ENCODE measurements around the gene EXOC4. TPM values are rescaled to one million over a fixed set of nuclear protein-coding genes. Genes with fewer than 3 reads are reported as not detected.

The EXOC4 gene
- total RNA-seq, 1 donor from 2014 or later, result 41.3 TPM

GRCh38 chr7:133845005-133845404, 592.1 kb downstream of the EXOC4 start:
- no peak for DNase-seq (ENCODE audit: low read depth)
- no peak overlapping the region for H3K4me3 ChIP-seq (ENCODE audit: low read depth, low read length)
- TF ChIP-seq CTCF (conservative IDR thresholded peaks at IDR 0.05; ENCODE audit: low read depth, low read length), result no peak

- no peak for DNase-seq (ENCODE audit: low read depth)
- TF ChIP-seq CTCF (conservative IDR thresholded peaks at IDR 0.05; ENCODE audit: low read depth, low read length), result no peak
- H3K4me3 ChIP-seq (ENCODE audit: low read depth, low read length), result no peak overlapping the region
These were observed 593.5 kb downstream of the EXOC4 start for GRCh38 chr7:133846203-133846945.

GRCh38 chr7:133850497-133851280, 597.8 kb downstream of the EXOC4 start:
- H3K4me3 ChIP-seq (ENCODE audit: low read depth, low read length), result no peak overlapping the region
- TF ChIP-seq CTCF (conservative IDR thresholded peaks at IDR 0.05; ENCODE audit: low read depth, low read length), result no peak
- DNase-seq (ENCODE audit: low read depth), result no peak

GRCh38 chr7:133851411-133851810, 598.5 kb downstream of the EXOC4 start:
- no peak for DNase-seq (ENCODE audit: low read depth)
- no peak for TF ChIP-seq CTCF (conservative IDR thresholded peaks at IDR 0.05; ENCODE audit: low read depth, low read length)
- no peak overlapping the region for H3K4me3 ChIP-seq (ENCODE audit: low read depth, low read length)

GRCh38 chr7:133853706-133854276, 600.9 kb downstream of the EXOC4 start:
- peak; percentile 78 for TF ChIP-seq CTCF (conservative IDR thresholded peaks at IDR 0.05; ENCODE audit: low read depth, low read length)
- peak; percentile 94 for DNase-seq (ENCODE audit: low read depth)
- no peak overlapping the region for H3K4me3 ChIP-seq (ENCODE audit: low read depth, low read length)

- H3K4me3 ChIP-seq (ENCODE audit: low read depth, low read length), result no peak overlapping the region
- DNase-seq (ENCODE audit: low read depth), result no peak
- TF ChIP-seq CTCF (conservative IDR thresholded peaks at IDR 0.05; ENCODE audit: low read depth, low read length), result peak; percentile 54
These were observed 601.9 kb downstream of the EXOC4 start for GRCh38 chr7:133854739-133855138.
